GM23248 (cell line): ENCODE results near the gene TMEM201.

Experiments
- EZH2 ChIP-seq: fragments of 200-600 bp; sonication (generic); IDR thresholded peaks from 2 replicates; pipeline ENCODE4 v1.6.1; 2018; ENCODE audit warnings: antibody characterized with exemption, mild to moderate bottlenecking; ENCODE audit not compliant: insufficient read depth, poor library complexity, severe bottlenecking
- EZH2phosphoT487 ChIP-seq: fragments of 200-600 bp; sonication (generic); IDR thresholded peaks from 2 replicates; pipeline ENCODE4 v1.6.1; 2018; ENCODE audit warnings: antibody characterized with exemption, moderate library complexity, mild to moderate bottlenecking, low read depth; ENCODE audit not compliant: insufficient read depth

- TF ChIP-seq EZH2 (no peak), EZH2phosphoT487 (no peak)
Measured at GRCh38 chr1:9603307-9603706, 14.6 kb downstream of the TMEM201 start.
